ENCODE results near the gene RC3H2. TPM values are rescaled to one million over a fixed set of nuclear protein-coding genes. Genes with fewer than 3 reads are reported as not detected.

Gene RC3H2
- total and polyA plus RNA-seq, 2 of the 8 experiments (the other 6 are each of a cell fraction or from before 2014, with no cell fraction given), result 11.2 to 38.4 TPM

- no peak overlapping the region for H4K8ac ChIP-seq (ENCODE audit: extremely low read depth, insufficient read depth, low read length)
- no peak for FAIRE-seq
- TF ChIP-seq SP1 (IDR thresholded peaks at IDR 0.05; ENCODE audit: low read depth, low read length), result no peak
- no peak for TF ChIP-seq RBBP5 (IDR thresholded peaks at IDR 0.05; ENCODE audit: borderline replicate concordance, low read depth, low read length)
- TF ChIP-seq NRF1 (IDR thresholded peaks at IDR 0.05; ENCODE audit: low read depth, low read length), result no peak
- TF ChIP-seq POLR2AphosphoS5 (IDR thresholded peaks at IDR 0.05; ENCODE audit: low read depth, low read length), result no peak
- TF ChIP-seq SP4 (IDR thresholded peaks at IDR 0.05; ENCODE audit: low read length), result no peak
- no peak for TF ChIP-seq CHD1 (IDR thresholded peaks at IDR 0.05; ENCODE audit: low read depth, low read length)
- no peak for TF ChIP-seq RXRA (IDR thresholded peaks at IDR 0.05; ENCODE audit: insufficient read depth, low read depth, low read length)
- TF ChIP-seq USF2 (IDR thresholded peaks at IDR 0.05; ENCODE audit: low read length), result no peak
- TF ChIP-seq EP300 (IDR thresholded peaks at IDR 0.05; ENCODE audit: borderline replicate concordance in 1 of 2, low read depth in 2 of 2, low read length in 2 of 2), result no peak
- TF ChIP-seq JUND (IDR thresholded peaks at IDR 0.05; ENCODE audit: low read length), result no peak
- no peak for TF ChIP-seq TAF7 (optimal IDR thresholded peaks at IDR 0.05; ENCODE audit: borderline replicate concordance, low read depth, low read length)
- TF ChIP-seq YY1 (IDR thresholded peaks at IDR 0.05; ENCODE audit: low read depth, low read length), result no peak
- TF ChIP-seq MAX (IDR thresholded peaks at IDR 0.05), result no peak
- TF ChIP-seq PHF8 (conservative IDR thresholded peaks at IDR 0.05; ENCODE audit: low read depth, low read length), result no peak
Measured at GRCh38 chr9:122814545-122814944, 90.6 kb downstream of the RC3H2 start.

More at GRCh38 chr9:122814545-122814944, 90.6 kb downstream of the RC3H2 start:
- no peaks in the 10 kb centered on the region for H4K20me1 ChIP-seq (replicated peaks in 1 of 2; ENCODE audit: control insufficient read depth in 1 of 2, insufficient read depth in 2 of 2, low read length in 2 of 2)
- H2AFZ ChIP-seq (ENCODE audit: low read length), result no peak overlapping the region
- no peaks in the 10 kb centered on the region for H3K23me2 ChIP-seq (ENCODE audit: low read depth, low read length)
- ChIA-PET POLR2A (ENCODE audit: partially characterized antibody) (no interaction called here), CTCF (ENCODE audit: partially characterized antibody) (no interaction called here)
- H3K4me3 ChIP-seq (ENCODE audit: extremely low read depth in 1 of 4, insufficient read depth in 2 of 4, low read depth in 3 of 4, low read length in 4 of 4), result no peak overlapping the region
- no peak overlapping the region for H3K56ac ChIP-seq (replicated peaks; ENCODE audit: insufficient read length, low read depth, low read length)
- H3K27me3 ChIP-seq (replicated peaks in 1 of 4; ENCODE audit: control insufficient read depth in 3 of 4, extremely low read depth in 1 of 4, insufficient read depth in 3 of 4, low read length in 3 of 4), result no peaks in the 10 kb centered on the region
- no peaks in the 10 kb centered on the region for H3K79me1 ChIP-seq (ENCODE audit: low read depth, low read length)
- no peak overlapping the region for H2BK15ac ChIP-seq (ENCODE audit: low read length)
- no peak overlapping the region for H4K91ac ChIP-seq (replicated peaks; ENCODE audit: insufficient read length, low read length)
- H3K79me2 ChIP-seq (ENCODE audit: control insufficient read depth in 1 of 2, insufficient read depth in 2 of 2, low read length in 2 of 2), result no peaks in the 10 kb centered on the region
- H3K36me3 ChIP-seq (ENCODE audit: control insufficient read depth in 2 of 4, insufficient read depth in 4 of 4, low read length in 3 of 4), result peaks cover 0 to 13% (median 2%) of the 10 kb centered on the region in 4 experiments; a peak in 2 of 8 replicates
- no peak for DNase-seq (ENCODE audit: low read depth in 1 of 2, low spot score in 2 of 2)
- H3K9ac ChIP-seq (replicated peaks in 1 of 4; ENCODE audit: extremely low read depth in 1 of 4, low read depth in 3 of 4, low read length in 3 of 4), result no peak overlapping the region
- H3K4ac ChIP-seq (replicated peaks; ENCODE audit: insufficient read length, low read depth, low read length), result no peak overlapping the region
- no peak overlapping the region for H2BK12ac ChIP-seq (ENCODE audit: low read depth, low read length)
- H2BK20ac ChIP-seq (ENCODE audit: low read length), result no peak overlapping the region
- H3K4me1 ChIP-seq (replicated peaks in 1 of 4; ENCODE audit: control insufficient read depth in 3 of 4, insufficient read depth in 4 of 4, low read length in 3 of 4), result peaks cover 0 to 3% (median 2%) of the 10 kb centered on the region in 4 experiments; a peak in 4 of 7 replicates
- H3K18ac ChIP-seq (ENCODE audit: extremely low read depth, low read length), result no peak overlapping the region
- H3K9me3 ChIP-seq (ENCODE audit: insufficient read depth in 2 of 2, low read depth in 1 of 2, low read length in 1 of 2), result no peaks in the 10 kb centered on the region
- H3K4me2 ChIP-seq (ENCODE audit: insufficient read depth in 1 of 2, low read depth in 2 of 2, low read length in 2 of 2), result no peak overlapping the region
- H3K14ac ChIP-seq (ENCODE audit: insufficient read length), result no peak overlapping the region
- no peak overlapping the region for H2BK120ac ChIP-seq (replicated peaks; ENCODE audit: low read depth, low read length)
- H3K23ac ChIP-seq (ENCODE audit: insufficient read length), result no peak overlapping the region
- no peak overlapping the region for H4K5ac ChIP-seq (ENCODE audit: insufficient read length, low read depth, low read length)
- no peak overlapping the region for H2AK5ac ChIP-seq (ENCODE audit: low read depth, low read length)
- no peak overlapping the region for H2BK5ac ChIP-seq (ENCODE audit: low read depth, low read length)
- H3K27ac ChIP-seq (ENCODE audit: low read depth, low read length), result no peak overlapping the region
- WGBS, 2 experiments (ENCODE audit: extremely low coverage in 1 of 2, insufficient coverage in 1 of 2, insufficient read length in 1 of 2, insufficient replicate concordance in 2 of 2, low coverage in 1 of 2, low lambda C conversion rate in 2 of 2, missing lambda C conversion rate in 1 of 2), result 89% methylated on average over 6 of the region's 6 CpGs; no CpG with 5 or more reads in 1 of the 2 experiments
